ENCODE measurements around the gene ARMH1.
A peak's percentile ranks its signal among the peaks of the same experiment; 100 is the strongest.

ARMH1 gene

DNA sequence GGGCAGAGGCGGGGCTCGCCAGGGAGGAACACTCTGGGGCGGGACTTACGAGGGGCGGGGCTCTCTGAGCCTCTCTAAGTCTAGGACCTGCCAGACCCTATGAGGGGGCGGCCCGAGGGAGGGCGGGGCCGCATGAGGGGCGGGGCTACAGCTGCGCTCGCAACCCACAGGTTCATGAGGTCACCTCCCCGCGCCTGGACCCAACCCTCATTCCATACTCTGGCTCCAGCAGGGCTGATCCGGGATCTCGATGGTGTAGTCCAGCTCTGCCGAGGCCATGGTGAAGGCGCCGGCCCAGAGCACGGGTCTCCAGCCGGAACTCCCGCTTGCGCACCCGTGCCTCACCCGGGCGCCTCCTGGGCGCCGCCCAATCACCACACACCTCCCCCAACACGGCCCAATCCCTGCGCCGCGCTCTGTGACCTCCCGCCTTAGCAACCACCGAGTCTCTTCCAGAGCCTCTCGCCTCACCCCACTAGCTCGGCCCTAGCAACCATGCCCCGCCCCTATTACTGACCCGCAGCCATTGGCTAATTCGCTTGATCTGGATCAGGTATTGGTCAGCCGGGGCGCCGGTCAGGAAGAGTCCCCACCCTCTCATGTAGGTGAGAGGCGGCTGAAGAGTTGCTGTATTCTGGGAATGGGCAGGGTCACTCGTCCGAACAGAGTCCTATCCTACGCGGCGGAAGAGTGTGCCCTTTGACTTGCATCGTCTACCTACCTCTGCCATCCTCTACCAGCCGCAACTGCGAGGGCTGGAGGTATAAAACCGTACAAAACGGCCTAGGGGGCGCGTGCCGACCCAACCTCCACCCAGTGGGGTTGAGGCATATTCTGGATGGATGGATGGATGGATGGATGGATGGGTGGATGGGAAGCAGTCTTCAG is at the start of gene ARMH1, which contains the start of gene TMEM53:
TSS of gene ARMH1 (plus strand) at position 602 of the 888 bp plus-strand sequence. CDS start 14,984 bp downstream, outside the sequence.
TSS of gene TMEM53 (minus strand) at position 369 of the 888 bp plus-strand sequence. CDS start at position 279, 90 bp downstream.
- DNase-seq = peak; percentile 98

DNA sequence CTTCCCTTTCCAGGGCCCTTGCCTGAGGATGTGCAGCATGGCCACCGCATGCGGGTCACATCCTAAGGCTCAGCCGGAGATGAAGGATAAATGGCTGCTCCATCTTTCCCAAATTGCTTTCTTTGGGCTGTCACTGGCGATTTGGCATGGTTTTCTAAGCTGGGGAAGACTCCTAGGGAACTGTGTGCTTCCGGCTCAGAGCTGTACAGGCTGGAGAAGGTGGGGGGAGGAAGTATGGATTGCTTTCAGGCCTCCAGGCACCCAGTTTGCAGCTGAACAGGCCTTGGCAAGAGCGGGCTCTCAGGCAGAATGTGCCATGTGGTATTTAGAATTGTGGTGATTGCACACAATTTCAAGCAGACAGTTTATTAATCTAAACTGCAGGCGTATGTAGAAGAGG is 49.2 kb upstream of the ARMH1 start:
- DNase-seq = no peak

DNA sequence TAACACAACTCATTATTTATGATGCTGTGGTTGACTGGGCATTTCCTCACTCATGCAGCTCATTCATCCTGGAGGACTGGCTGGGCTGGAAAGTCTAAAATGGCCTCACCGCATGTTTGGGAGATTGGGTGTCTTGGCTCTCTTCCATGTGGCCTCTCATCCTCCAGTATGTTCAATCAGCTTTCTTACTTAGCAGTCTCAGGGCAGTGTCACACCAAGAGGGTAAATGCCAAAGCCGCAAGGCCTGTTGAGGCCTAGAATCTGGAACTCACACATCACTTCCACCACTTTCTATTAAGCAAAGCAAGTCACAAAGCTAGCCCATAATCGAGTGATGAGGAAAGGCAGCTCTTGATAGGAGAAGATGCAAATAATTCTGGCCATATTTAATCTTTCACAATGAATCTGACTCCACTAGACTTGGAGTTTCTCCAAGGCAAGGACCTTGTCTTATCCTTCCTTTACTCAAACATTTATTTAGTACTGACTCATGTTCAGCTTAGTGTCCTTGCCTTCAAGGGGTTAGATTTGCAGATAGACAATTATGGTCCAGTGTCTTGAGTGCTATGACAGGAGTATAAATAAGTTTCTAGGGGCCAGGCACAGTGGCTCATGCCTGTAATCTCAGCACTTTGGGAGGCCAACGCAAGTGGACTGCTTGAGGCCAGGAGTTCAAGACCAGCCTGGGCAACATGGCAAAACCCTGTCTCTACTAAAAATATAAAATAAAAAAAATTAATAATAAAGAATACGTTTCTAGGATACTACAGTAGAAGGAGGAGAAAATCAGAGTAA is 45.4 kb upstream of the ARMH1 start:
- no peak for DNase-seq

DNA sequence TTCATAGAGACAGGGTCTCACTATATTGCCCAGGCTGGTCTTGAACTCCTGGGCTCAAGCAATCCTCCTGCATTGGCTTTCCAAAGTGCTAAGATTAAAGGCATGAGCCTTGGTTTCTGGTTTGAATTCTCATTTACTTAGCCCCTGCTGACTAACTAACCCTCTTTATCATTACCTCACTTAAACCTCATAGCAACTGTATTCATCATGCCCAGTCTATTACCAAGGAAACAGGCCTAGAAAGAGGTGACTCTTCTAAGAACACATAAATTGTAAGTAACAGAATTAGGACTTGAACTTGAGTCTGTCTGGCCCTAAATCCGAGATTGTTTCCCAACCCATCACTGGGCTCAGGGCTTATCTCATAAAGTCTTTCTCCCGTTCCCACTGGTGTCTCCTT is 44.4 kb upstream of the ARMH1 start:
- DNase-seq = no peak

DNA sequence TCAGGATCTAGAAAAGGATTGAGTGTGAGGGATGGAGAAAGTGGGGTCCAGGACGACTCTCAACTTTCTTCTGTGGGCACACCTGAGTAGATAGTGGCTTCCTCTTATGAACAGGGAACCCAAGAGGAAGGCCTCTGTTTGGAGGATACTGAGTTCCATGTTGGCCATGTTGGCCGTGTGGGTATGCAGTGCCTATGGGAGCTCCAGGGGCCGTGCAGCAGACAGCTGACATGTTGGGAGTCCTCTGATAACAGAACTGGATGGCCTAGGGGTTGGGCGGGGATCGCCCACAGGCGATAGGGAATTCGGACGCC is 43.2 kb upstream of the ARMH1 start:
- DNase-seq = no peak

DNA sequence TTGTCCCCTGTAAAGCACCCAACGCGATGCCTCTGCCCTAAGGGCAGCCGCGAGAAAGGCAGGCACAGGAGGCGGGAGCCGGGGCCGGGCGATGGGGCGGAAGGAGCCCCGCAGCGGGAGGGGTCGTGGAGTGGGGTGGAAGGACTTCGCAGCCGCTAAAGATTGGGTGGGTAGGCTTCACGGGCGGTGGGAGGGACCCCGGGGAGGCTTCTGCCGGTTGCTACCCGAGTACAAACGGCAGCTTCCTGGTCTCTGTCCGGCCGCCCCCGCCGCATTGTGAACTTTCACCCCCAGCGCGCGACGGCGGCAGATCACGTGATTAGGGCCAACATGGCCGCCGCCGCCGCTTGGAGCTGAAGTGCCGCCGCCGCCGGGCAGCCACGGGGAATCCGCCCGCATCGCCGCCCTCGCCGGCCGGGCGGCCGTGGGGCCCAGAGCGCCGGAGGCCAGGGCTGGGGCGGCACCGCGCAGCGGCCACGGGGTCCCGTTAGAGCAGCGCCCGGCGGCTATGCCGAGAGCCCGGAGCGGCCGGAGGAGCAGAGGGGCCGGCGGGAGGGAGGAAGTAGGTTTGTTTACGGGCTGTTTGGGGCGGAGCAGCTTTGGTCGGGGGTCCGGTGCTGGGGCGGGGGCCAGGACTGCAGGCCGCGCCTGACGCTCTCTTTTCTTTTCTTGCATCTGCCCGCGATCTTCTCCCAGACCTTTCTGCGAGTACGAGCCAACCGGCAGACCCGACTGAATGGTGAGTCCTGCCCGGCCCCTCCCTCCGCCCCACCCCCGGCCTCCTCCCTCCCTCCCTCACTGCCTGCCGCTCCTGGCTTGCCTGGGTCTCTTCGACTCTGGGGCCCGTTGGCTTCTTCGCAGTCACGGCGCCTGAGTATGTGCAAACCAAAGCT is 42.6 kb upstream of the ARMH1 start:
- peak; percentile 93 for DNase-seq

DNA sequence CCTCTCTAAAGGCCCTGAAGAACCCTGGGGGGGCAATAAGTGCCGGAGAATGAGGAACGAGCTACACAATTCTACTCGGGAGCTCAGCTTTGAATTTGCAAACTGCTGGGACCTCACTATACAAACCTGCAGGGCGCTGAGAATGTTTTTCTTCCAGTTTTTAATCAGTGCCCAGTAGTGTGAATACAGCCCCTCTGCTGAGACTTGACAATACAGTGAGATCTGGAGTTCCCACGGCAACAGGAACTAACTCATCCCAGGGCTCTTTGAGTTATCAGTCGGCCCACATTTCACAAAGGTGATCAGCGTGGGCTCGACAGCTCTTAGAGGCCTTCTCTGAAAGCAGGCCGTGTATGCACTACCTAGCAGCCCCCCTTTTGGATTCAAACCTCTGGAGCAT is 41.9 kb upstream of the ARMH1 start:
- DNase-seq = peak; percentile 8

DNA sequence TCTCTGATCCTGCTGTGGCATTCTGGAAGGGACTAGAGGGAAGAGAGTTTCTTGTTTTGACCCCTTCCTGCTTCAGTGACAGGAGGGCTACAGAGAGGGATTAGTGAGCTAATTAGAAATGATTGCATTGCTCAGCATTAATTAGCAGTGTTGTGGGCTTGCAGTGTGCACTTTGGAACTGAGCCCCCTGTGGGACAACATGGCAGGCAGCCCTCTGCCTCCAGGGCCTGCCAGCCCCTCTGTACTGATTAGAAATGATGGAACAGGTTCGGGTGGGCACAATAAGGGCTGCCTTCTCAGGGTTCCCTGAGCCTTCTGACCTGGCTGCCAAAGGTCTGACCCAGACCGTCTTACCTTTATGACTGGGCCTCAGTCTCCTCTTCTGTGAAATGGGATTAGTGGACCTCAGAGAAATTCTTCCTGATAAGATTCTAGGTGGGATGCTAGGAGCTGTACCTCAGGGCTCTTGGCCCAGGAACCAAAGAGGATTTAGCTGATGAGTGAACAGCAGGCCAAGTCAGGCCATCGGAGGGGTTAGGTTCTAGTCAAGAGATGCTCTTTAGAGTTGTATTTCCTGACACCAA is 39.8 kb upstream of the ARMH1 start:
- DNase-seq = no peak

DNA sequence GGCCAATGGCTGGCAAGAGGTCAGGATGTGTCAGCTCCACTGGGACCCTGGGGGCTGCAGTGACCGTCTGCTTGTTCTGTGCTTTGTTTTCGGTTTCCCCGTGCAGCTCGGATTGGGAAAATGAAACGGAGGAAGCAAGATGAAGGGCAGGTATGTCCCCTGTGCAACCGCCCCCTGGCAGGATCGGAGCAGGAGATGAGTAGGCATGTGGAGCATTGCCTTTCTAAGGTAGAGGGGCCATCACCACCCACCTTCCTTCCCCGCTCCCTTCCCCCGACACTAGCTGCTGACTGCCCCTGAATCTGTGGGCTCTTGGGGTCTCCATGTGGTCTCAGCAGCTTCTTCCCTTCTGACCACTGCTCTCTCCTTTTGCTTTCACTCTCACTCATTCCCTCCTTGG is 39.1 kb upstream of the ARMH1 start:
- DNase-seq = no peak

DNA sequence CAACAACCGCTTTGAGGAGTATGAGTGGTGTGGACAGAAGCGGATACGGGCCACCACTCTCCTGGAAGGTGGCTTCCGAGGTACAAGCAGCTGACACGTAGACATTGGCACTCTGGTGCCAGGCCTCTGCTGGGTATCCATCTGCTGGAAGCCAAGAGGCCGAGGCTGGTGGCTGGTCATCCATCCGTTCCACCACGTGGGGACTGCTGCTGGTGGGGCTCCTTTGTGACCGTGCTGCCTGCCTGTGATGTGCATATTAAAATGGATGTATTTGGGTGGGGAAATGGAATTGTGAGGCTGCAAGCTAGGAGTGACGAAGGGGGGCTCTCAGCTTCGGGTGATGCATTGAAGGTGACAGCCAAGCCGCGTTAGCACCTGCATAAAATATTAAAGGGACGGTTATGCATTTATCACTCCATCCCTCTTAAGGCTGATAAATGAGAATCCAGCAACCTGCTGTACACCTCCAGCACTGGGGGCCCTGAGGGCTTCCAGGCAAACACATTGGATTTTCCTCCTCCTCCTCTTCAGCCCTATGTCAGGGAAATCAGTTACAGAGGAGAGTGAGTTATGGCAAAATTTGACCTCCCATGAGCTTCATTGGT is 38.3 kb upstream of the ARMH1 start:
- DNase-seq = no peak

DNA sequence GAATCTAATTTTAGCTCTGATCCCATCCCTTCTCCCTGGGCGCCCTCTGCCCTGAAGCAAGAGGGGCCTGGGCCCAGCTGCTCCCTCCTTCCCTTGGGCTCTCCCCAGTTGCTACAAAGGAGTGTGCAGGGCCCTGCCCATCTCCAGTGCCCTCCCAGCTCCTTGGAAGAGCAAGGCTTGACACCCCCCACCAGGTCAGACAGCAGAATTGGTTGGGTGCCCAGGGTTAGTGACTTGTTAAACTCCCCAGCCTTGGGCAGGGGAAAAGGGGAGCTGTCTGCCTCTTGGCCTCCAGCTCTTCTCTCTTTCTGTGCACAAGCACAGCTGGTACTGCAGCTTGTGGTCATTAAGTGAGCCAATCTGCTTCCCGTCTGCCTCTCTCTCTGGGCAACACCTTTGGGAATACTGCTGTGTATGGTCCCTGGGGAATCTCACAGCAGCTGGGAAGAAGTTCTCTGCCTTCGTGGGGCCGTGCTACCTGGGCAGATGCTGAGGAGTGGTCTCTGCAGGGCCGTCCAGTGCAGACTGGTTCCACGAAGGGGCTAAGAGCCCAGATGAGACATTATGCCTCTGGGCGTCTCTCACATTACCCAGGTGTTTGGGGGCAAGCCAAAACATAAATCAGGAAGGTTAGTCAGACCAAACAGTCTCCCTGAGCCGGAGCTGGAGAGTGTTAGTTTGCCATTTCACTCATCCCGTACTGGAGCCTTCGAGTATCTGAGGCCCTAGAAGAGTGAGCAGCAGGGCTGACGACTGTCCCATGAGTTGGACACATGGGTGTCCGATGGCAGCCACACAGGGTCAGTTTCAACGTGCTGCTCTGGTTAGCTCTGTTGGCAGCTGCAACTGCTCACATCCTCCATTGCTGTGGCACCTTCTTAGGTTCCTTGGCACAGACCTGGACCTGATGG is 37.6 kb upstream of the ARMH1 start:
- DNase-seq = no peak

DNA sequence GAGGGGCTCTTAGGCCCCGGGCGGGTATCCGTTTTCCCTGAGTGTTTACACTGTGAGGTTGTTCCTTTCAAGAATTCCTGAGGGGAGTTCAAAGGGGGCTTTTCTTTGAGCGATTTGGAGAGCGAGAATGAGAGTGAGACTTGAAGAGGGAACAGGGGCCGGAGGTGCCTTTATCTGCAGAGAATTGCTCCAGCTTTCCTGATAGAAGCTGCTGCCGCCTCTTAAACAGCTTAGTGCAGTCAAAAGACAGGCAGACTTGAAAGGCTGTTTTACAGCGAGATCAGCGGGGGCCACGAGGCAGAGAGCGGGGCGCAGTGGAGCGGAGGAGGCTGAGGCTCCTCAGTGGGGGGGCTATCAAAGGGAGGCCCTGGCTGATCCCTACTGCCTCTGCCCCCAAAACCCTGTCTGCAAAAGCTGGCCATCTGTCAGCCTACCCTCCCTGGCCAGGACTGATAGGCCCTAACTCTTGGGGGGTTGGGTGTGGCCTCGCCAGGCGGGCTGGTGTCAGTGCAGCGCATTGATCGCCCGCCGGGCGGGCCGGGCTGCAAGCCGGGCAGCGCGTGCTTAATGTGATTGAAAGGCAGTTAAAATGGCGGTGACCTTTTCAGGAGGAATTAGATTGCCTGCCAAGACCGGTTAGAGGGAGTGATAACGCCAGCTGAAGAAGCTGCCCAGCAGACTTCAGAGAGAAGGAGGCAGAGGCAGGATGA is 36.7 kb upstream of the ARMH1 start:
- DNase-seq = no peak

DNA sequence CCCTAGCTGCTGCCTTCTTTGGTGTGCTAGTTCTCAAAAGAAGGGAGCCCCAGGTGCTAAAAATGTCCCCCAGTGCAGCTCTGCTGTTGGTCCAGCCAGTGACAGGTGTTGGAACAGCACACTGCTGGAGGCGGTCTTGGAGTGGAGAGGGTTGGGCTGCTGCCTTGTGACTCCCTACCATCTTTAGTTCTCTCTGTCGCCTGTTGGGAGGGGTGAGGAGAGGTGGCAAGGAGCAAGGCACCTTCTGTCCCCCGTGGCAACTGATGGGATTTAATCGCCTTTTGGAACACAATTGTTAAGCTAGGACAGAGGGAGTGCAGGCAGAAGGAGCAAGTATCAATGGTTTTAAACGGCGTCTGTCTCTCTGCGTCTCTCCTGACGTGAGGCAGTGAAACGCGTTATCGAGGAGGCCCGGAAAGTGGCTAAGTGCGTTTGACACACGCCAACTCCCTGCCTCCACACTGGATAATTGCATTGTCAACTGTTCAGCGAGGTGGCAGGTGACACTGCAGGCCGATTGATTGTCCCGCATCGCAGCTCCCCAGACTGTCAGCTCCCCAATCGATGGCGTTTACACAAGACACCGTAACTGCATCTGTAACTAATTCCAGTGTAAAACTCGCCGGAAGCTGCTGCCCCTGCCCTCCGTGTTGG is 34.2 kb upstream of the ARMH1 start:
- no peak for DNase-seq

DNA sequence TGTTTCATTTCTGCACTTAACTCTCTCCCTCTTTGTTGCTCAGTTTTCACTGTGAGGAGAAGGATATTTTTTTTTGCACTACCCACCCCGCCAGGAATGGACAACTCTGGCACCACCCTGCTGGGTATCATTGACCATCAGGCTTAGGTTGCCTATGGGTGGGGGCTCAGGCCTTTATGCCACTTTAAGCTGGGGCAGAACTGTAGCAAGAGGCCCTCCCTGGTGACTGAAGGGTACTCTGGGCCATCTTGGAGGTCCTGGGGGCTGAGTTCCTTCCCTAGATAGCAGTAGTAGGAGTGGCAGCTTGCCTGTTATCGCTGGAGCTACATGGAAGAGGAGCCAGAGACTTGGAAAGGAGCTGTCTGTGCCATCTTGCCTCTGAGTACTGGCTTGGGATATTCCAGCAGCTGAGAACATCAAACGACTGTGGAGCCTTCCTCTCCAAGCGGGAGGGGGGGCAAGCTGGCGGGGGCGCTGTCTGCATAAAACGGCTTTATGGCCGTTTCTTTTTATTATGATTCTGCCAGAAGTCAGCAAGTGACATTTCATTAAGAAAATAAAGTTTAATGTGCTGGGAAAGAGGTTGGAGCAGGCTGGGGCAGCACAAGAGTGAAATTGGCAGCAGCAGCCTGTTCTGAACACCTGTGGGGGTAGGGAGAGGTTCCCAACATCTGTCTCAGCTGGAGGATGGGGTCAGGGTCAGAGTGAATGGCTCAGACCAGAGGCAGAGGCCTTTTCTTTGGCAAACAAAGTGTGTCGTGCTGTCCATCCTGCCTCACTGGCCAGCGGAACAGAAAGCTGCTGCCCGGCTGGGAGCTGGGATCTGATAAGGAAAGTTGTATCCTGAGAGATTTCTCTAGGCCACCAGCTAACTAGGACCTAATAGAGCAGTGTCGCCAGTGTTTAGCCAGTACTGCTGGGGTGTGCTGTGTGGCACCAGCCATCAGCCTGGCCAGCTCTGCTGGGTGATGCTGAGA is 33.1 kb upstream of the ARMH1 start:
- no peak for DNase-seq

DNA sequence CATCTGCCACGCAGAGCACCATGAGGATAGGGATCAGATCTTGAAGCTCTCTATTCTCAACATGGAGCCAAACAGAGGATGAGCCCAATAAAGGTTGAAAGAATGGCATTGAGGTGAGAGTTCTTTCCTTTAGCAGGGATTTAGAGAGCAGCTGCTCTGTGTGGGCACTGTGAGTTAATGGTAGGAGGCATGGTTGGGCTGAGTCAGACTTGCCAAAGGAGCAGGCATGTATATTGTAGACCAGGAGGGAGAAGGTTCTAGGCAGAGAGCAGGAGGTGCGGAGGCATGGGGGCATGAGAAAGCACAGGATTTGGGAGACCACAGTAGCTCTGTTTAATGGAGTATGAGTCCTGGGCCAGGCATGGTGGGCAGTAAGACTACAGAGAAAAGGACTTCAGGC is 32.3 kb upstream of the ARMH1 start:
- no peak for DNase-seq

DNA sequence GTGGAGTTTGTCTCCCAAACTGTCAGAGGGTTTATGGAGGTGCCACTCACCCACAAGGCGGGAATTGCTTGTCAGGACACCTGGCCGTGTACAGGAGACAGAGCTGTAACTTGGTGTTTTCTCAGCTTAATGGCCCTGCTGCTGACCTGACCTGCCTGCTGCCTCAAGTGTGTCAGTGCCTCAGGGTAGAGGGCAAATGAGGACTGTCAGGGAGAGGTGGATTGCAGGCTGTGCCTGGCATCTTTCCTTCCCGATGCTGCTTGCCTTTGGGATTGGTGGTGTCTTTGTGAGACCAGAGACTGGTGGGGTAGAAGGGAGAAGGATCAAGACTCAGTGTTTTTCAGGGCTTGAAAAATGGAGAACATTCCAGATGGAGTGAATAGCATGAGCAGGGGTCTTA is 31.6 kb upstream of the ARMH1 start:
- no peak for DNase-seq

DNA sequence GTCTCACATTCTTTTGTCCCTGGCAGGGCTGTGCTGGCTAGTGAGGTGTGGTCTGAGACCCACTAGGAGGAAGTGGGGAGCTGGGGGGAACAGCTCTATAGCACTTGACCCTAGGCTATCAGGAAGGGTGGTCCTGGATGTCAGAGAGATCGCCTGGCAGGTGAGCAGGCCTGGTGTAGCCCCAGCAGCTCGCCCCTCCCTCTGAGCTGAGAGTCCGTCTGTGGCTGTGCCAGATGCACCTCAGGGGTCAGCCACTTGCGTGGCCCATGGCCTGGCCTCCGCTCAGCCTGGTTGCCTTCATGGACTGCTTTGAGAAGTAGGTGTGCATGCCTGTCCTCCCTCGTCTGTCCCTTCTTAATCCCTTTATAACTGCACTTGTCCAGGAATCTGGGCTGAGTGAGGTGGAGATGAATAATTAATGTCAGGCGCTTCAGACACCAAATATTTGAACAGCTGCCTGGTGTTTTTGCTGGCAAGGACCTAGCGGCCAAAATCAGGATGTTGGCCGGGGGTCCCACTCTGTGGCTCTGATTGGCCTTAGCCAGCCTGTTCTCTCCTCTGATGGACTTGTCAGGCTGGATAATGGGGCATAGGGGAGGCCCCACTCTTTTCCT is 30.7 kb upstream of the ARMH1 start:
- DNase-seq = no peak

DNA sequence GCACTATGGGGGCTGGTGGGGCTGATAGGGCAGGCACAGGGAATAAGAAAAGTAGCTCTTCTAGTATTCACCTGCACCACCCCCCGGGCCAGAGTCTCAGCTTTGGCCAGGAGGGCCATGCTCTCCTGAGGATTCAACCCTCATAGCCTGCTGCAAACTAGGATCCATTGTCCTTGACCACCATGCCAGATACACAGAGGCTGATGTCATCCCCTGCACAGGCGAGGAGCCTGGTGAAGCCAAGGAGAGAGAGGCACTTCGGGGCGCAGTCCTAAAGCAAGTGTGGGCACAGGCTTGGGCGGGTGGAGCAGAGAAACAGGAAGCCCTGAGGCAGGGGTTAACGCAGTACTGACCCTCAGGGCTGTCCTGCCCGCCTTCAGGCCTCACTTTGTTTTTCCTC is 29.7 kb upstream of the ARMH1 start:
- no peak for DNase-seq

Data from stimulated activated CD4-positive, alpha-beta T cell treated with anti-CD3 and anti-CD28 coated beads, Interleukin-4, amount 100 ng/mL, for 24 hours (primary cell).